Measurements from ENCODE around the gene MSTN.

MSTN gene

DNA sequence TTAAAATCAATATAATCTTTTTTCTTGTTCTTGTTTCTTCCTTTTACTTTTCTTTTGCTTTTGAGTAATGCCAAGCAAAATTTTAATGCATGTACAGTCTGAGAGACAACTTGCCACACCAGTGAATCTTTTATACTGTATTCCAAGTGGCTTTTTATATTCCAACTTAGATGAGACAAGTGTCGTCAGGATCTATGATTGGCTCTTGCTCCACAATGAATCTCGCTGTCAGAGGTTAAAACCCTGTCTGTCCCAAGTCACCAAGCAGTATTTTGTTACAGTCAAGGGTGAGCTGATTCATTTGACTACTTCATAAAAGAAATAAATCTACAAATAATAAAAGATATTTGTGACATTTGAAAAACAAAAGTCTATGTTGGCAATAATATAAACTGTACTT, at the start of gene MSTN:
MSTN (minus strand) TSS at position 129 of the 400 bp plus-strand sequence. CDS start 133 bp downstream, outside the sequence.
- no peak within 1 kb of the TSS for H3K4me3 ChIP-seq (ENCODE audit: severe bottlenecking)
- H3K9me3 ChIP-seq (ENCODE audit: severe bottlenecking): no peaks in the 10 kb centered on the region
- H3K4me1 ChIP-seq (ENCODE audit: insufficient read depth, poor library complexity, severe bottlenecking): no peaks in the 10 kb centered on the region
- no peaks in the 10 kb centered on the region for H3K27me3 ChIP-seq (ENCODE audit: insufficient read depth, poor library complexity, severe bottlenecking)
- DNase-seq (ENCODE audit: low spot score) (no peak), ATAC-seq (ENCODE audit: low read depth) (no peak)
- H3K27ac ChIP-seq (ENCODE audit: poor library complexity, severe bottlenecking): no peak within 1 kb of the TSS
- TF ChIP-seq, protein P1, sequence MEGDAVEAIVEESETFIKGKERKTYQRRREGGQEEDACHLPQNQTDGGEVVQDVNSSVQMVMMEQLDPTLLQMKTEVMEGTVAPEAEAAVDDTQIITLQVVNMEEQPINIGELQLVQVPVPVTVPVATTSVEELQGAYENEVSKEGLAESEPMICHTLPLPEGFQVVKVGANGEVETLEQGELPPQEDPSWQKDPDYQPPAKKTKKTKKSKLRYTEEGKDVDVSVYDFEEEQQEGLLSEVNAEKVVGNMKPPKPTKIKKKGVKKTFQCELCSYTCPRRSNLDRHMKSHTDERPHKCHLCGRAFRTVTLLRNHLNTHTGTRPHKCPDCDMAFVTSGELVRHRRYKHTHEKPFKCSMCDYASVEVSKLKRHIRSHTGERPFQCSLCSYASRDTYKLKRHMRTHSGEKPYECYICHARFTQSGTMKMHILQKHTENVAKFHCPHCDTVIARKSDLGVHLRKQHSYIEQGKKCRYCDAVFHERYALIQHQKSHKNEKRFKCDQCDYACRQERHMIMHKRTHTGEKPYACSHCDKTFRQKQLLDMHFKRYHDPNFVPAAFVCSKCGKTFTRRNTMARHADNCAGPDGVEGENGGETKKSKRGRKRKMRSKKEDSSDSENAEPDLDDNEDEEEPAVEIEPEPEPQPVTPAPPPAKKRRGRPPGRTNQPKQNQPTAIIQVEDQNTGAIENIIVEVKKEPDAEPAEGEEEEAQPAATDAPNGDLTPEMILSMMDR (IDR thresholded peaks at IDR 0.05; ENCODE audit: poor library complexity, severe bottlenecking): no peak
- no peaks in the 10 kb centered on the region for H3K36me3 ChIP-seq (ENCODE audit: low read depth)

DNA sequence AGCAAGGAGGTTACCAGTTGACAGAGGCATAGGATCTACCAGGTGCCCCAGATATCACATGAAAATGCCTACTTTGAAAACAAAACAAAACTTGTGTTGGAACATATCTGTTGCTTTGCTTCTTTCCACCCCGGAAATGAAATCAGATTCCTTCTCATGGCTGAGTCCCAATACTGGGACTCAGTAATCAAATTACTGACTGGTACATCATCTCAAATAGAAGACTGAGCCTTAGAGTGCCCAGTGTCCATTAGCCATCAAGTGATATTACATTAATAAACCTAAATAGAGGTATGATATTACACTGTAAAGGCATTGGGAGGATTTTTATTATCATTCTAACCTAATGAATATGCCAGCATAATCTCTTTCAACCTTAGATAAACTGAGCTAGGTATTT, 48.6 kb upstream of the MSTN start:
- H3K36me3 ChIP-seq (ENCODE audit: low read depth): no peaks in the 10 kb centered on the region
- H3K9me3 ChIP-seq (ENCODE audit: severe bottlenecking): no peaks in the 10 kb centered on the region
- no peaks in the 10 kb centered on the region for H3K27me3 ChIP-seq (ENCODE audit: insufficient read depth, poor library complexity, severe bottlenecking)
- H3K4me3 ChIP-seq (ENCODE audit: severe bottlenecking): no peak overlapping the region
- DNase-seq (ENCODE audit: low spot score) (no peak), ATAC-seq (ENCODE audit: low read depth) (no peak)
- no peak overlapping the region for H3K27ac ChIP-seq (ENCODE audit: poor library complexity, severe bottlenecking)
- TF ChIP-seq, protein P1 (IDR thresholded peaks at IDR 0.05; ENCODE audit: poor library complexity, severe bottlenecking): no peak
- no peaks in the 10 kb centered on the region for H3K4me1 ChIP-seq (ENCODE audit: insufficient read depth, poor library complexity, severe bottlenecking)

DNA sequence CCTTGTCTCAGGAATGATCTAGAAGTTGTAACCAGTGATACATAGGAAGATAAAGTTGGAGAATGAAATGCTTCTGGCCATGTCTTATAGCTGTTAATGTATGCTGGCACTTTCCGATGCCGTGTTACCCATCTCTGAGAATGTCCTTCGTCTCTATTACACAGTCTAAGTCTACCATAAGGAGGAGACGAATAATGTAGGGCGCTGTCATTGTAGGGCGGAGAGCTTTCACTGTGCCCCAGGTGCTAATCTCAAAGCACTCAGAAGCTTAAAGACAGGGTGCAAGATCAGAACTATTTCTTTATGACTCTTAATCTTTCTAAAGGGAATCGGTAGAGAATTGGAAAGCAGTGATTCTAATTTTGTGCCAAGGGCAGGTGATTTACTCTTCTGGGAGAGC, 48.2 kb upstream of the MSTN start:
- DNase-seq (ENCODE audit: low spot score) (no peak), ATAC-seq (ENCODE audit: low read depth) (no peak)
- TF ChIP-seq, protein P1 (IDR thresholded peaks at IDR 0.05; ENCODE audit: poor library complexity, severe bottlenecking): no peak
- Histone ChIP-seq H3K4me3 (ENCODE audit: severe bottlenecking) (no peak overlapping the region), H3K36me3 (ENCODE audit: low read depth) (no peaks in the 10 kb centered on the region), H3K9me3 (ENCODE audit: severe bottlenecking) (no peaks in the 10 kb centered on the region), H3K27ac (ENCODE audit: poor library complexity, severe bottlenecking) (no peak overlapping the region), H3K4me1 (ENCODE audit: insufficient read depth, poor library complexity, severe bottlenecking) (no peaks in the 10 kb centered on the region), H3K27me3 (ENCODE audit: insufficient read depth, poor library complexity, severe bottlenecking) (no peaks in the 10 kb centered on the region)

GRCh38 chr2:190110131-190110530, 47.6 kb upstream of the MSTN start:
- TF ChIP-seq, protein P1 (IDR thresholded peaks at IDR 0.05; ENCODE audit: poor library complexity, severe bottlenecking): no peak
- Histone ChIP-seq H3K27me3 (ENCODE audit: insufficient read depth, poor library complexity, severe bottlenecking) (no peaks in the 10 kb centered on the region), H3K9me3 (ENCODE audit: severe bottlenecking) (no peaks in the 10 kb centered on the region), H3K4me3 (ENCODE audit: severe bottlenecking) (no peak overlapping the region), H3K27ac (ENCODE audit: poor library complexity, severe bottlenecking) (no peak overlapping the region), H3K36me3 (ENCODE audit: low read depth) (no peaks in the 10 kb centered on the region), H3K4me1 (ENCODE audit: insufficient read depth, poor library complexity, severe bottlenecking) (no peaks in the 10 kb centered on the region)
- no peak for DNase-seq (ENCODE audit: low spot score)
- ATAC-seq (ENCODE audit: low read depth): no peak

- ATAC-seq (ENCODE audit: low read depth): no peak
- H3K36me3 ChIP-seq (ENCODE audit: low read depth): no peaks in the 10 kb centered on the region
- no peaks in the 10 kb centered on the region for H3K4me1 ChIP-seq (ENCODE audit: insufficient read depth, poor library complexity, severe bottlenecking)
- TF ChIP-seq, protein P1 (IDR thresholded peaks at IDR 0.05; ENCODE audit: poor library complexity, severe bottlenecking): no peak
- H3K27ac ChIP-seq (ENCODE audit: poor library complexity, severe bottlenecking): no peak overlapping the region
- no peak overlapping the region for H3K4me3 ChIP-seq (ENCODE audit: severe bottlenecking)
- H3K9me3 ChIP-seq (ENCODE audit: severe bottlenecking): no peaks in the 10 kb centered on the region
- DNase-seq (ENCODE audit: low spot score): no peak
- no peaks in the 10 kb centered on the region for H3K27me3 ChIP-seq (ENCODE audit: insufficient read depth, poor library complexity, severe bottlenecking)
Observed at GRCh38 chr2:190107409-190107808, 44.9 kb upstream of the MSTN start.
